BE2C (cell line): ENCODE measurements around the gene HABP2.

Source experiments
- DNase-seq: peaks from one replicate; pipeline ENCODE4 v3.0.0-alpha.2; 2020
- H3K27me3 ChIP-seq: fragments of 250-450 bp; sonication (Bioruptor Pico); 2 replicates; pipeline ENCODE4 v1.5.1; 2020; ENCODE audit warnings: mild to moderate bottlenecking
- H3K36me3 ChIP-seq: fragments of 250-450 bp; sonication (Bioruptor Pico); 2 replicates; pipeline ENCODE4 v1.5.1; 2020; ENCODE audit warnings: mild to moderate bottlenecking
- H3K4me1 ChIP-seq: fragments of 250-450 bp; sonication (Bioruptor Pico); 2 replicates; pipeline ENCODE4 v1.5.1; 2020
- H3K4me3 ChIP-seq: 2 replicates; pipeline ENCODE4 v1.5.1; 2011; ENCODE audit warnings: low read depth, low read length
- H3K9me3 ChIP-seq: fragments of 250-450 bp; sonication (Bioruptor Pico); 2 replicates; pipeline ENCODE4 v1.5.1; 2020
- CTCF ChIP-seq: IDR thresholded peaks from 2 replicates; pipeline ENCODE4 v1.5.1; 2012; ENCODE audit warnings: mild to moderate bottlenecking, low read depth, low read length

The HABP2 gene

GRCh38 chr10:113578773-113579172 is 25.9 kb downstream of the HABP2 start:
- TF ChIP-seq CTCF: no peak
- Histone ChIP-seq H3K36me3 (no peaks in the 10 kb centered on the region), H3K4me3 (no peak overlapping the region), H3K9me3 (no peaks in the 10 kb centered on the region), H3K4me1 (no peaks in the 10 kb centered on the region), H3K27me3 (no peaks in the 10 kb centered on the region)
- no peak for DNase-seq

GRCh38 chr10:113581092-113581491 is 28.2 kb downstream of the HABP2 start:
- no peaks in the 10 kb centered on the region for H3K27me3 ChIP-seq
- DNase-seq: no peak

DNA sequence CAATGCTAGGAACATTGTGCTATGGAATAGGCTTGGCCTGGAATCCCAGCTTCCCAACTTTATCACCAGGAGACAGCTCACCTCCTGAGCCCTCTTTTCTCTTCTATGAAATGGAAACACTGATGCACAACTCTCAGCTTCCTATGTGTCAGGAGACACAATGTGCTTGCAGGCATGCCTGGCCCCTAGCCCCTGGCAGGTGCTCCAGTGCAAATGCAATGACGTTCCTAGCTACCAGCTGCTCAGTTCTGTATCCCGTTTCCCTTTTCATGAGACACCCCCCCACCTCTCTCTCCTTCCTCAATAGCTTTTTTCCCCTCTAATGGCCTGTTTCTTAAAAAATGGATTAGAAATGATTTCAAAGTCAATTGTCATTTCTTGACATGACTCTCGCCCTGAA is 30.7 kb downstream of the HABP2 start:
- H3K4me1 ChIP-seq: no peaks in the 10 kb centered on the region
- TF ChIP-seq CTCF: no peak
- no peaks in the 10 kb centered on the region for H3K36me3 ChIP-seq
- DNase-seq: no peak
- no peaks in the 10 kb centered on the region for H3K9me3 ChIP-seq
- no peaks in the 10 kb centered on the region for H3K27me3 ChIP-seq
- H3K4me3 ChIP-seq: no peak overlapping the region

More at GRCh38 chr10:113581092-113581491, 28.2 kb downstream of the HABP2 start:
- Histone ChIP-seq H3K9me3 (no peaks in the 10 kb centered on the region), H3K4me1 (no peaks in the 10 kb centered on the region), H3K4me3 (no peak overlapping the region), H3K36me3 (no peaks in the 10 kb centered on the region)
- no peak for TF ChIP-seq CTCF

GRCh38 chr10:113585949-113586348 is 33.1 kb downstream of the HABP2 start:
- Histone ChIP-seq H3K4me1 (no peaks in the 10 kb centered on the region), H3K36me3 (no peaks in the 10 kb centered on the region), H3K27me3 (no peaks in the 10 kb centered on the region), H3K4me3 (no peak overlapping the region), H3K9me3 (no peaks in the 10 kb centered on the region)
- no peak for DNase-seq
- no peak for TF ChIP-seq CTCF

GRCh38 chr10:113589201-113589770 is 36.4 kb downstream of the HABP2 start:
- H3K4me3 ChIP-seq: no peak overlapping the region
- DNase-seq: no peak
- no peaks in the 10 kb centered on the region for H3K9me3 ChIP-seq
- no peak for TF ChIP-seq CTCF
- H3K36me3 ChIP-seq: no peaks in the 10 kb centered on the region
- H3K27me3 ChIP-seq: no peaks in the 10 kb centered on the region
- H3K4me1 ChIP-seq: no peaks in the 10 kb centered on the region

DNA sequence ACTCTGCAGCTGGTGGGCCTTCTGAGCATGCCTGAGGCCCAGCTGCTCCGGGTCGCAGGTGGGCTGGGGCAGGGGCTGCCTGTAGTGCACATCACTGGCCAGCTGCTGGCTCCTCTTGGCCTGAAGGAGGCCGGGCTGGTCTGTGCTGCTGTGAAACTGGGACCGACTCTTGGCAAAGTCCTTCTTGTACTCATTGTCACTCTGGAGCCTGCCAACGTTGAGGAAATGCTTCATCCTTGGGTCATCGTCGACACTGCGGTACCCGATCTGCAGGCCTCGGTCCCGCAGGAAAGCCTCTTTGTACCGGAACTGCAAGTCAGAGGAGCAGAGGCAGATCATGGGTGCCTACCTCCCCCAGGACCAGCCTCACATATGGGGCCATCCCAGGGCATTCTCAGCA is 37.7 kb downstream of the HABP2 start:
- no peaks in the 10 kb centered on the region for H3K36me3 ChIP-seq
- no peak for TF ChIP-seq CTCF
- no peaks in the 10 kb centered on the region for H3K4me1 ChIP-seq
- DNase-seq: no peak
- no peaks in the 10 kb centered on the region for H3K27me3 ChIP-seq
- no peaks in the 10 kb centered on the region for H3K9me3 ChIP-seq
- H3K4me3 ChIP-seq: no peak overlapping the region
